Measurements from ENCODE around the gene DNASE1L3. TPM values are rescaled to one million over a fixed set of nuclear protein-coding genes. Genes with fewer than 3 reads are reported as not detected.

The DNASE1L3 gene
- total RNA-seq, 1 experiment from 2014 or later = not detected

GRCh38 chr3:58152225-58153015, 58.4 kb downstream of the DNASE1L3 start:
- intact Hi-C loops (cut with micrococcal nuclease; ENCODE audit: unreplicated experiment) = no loop called here
- Mint-ChIP-seq H3K36me3 (ENCODE audit: insufficient read depth, unreplicated experiment) (peaks cover 52% of the 10 kb centered on the region), H3K4me1 (ENCODE audit: low read depth, unreplicated experiment) (no peaks in the 10 kb centered on the region), H3K9me3 (ENCODE audit: low read depth, unreplicated experiment) (no peaks in the 10 kb centered on the region), H3K27ac (ENCODE audit: unreplicated experiment) (no peak overlapping the region), H3K4me3 (ENCODE audit: low read depth, unreplicated experiment) (no peak overlapping the region), H3K27me3 (ENCODE audit: unreplicated experiment) (no peaks in the 10 kb centered on the region)
- no peak for TF ChIP-seq CTCF (IDR thresholded peaks at IDR 0.05; ENCODE audit: unreplicated experiment)
- CTCF ChIA-PET = no interaction called here
- DNase-seq = no peak
- BruUV-seq (replicated peaks) = no TSS peak

- Mint-ChIP-seq H3K4me3 (ENCODE audit: low read depth, unreplicated experiment) (no peak overlapping the region), H3K36me3 (ENCODE audit: insufficient read depth, unreplicated experiment) (peaks cover 57% of the 10 kb centered on the region), H3K4me1 (ENCODE audit: low read depth, unreplicated experiment) (no peaks in the 10 kb centered on the region), H3K9me3 (ENCODE audit: low read depth, unreplicated experiment) (no peaks in the 10 kb centered on the region), H3K27ac (ENCODE audit: unreplicated experiment) (no peak overlapping the region), H3K27me3 (ENCODE audit: unreplicated experiment) (no peaks in the 10 kb centered on the region)
- CTCF ChIA-PET = interaction anchor here (0.6 kb wide), 1 partner anchor 173 kb away, joined by 3 read pairs; no protein-coding TSS in a partner anchor
- DNase-seq = no peak
- intact Hi-C loops (cut with micrococcal nuclease; ENCODE audit: unreplicated experiment) = no loop called here
- TF ChIP-seq CTCF (IDR thresholded peaks at IDR 0.05; ENCODE audit: unreplicated experiment) = no peak
- BruUV-seq (replicated peaks) = no TSS peak
Observed at GRCh38 chr3:58151637-58152036, 59.1 kb downstream of the DNASE1L3 start.

- CTCF ChIA-PET = no interaction called here
- no peak for TF ChIP-seq CTCF (IDR thresholded peaks at IDR 0.05; ENCODE audit: unreplicated experiment)
- no peaks in the 10 kb centered on the region for H3K4me1 Mint-ChIP-seq (ENCODE audit: low read depth, unreplicated experiment)
- H3K9me3 Mint-ChIP-seq (ENCODE audit: low read depth, unreplicated experiment) = no peaks in the 10 kb centered on the region
- H3K27ac Mint-ChIP-seq (ENCODE audit: unreplicated experiment) = no peak overlapping the region
- intact Hi-C loops (cut with micrococcal nuclease; ENCODE audit: unreplicated experiment) = no loop called here
- no TSS peak for BruUV-seq (replicated peaks)
- H3K36me3 Mint-ChIP-seq (ENCODE audit: insufficient read depth, unreplicated experiment) = peaks cover 53% of the 10 kb centered on the region
- DNase-seq = no peak
- H3K27me3 Mint-ChIP-seq (ENCODE audit: unreplicated experiment) = no peaks in the 10 kb centered on the region
- no peak overlapping the region for H3K4me3 Mint-ChIP-seq (ENCODE audit: low read depth, unreplicated experiment)
Observed at GRCh38 chr3:58150810-58151199, 60.0 kb downstream of the DNASE1L3 start.

GRCh38 chr3:58150130-58150809, 60.5 kb downstream of the DNASE1L3 start:
- no peak for TF ChIP-seq CTCF (IDR thresholded peaks at IDR 0.05; ENCODE audit: unreplicated experiment)
- no peak overlapping the region for H3K4me3 Mint-ChIP-seq (ENCODE audit: low read depth, unreplicated experiment)
- CTCF ChIA-PET = no interaction called here
- intact Hi-C loops (cut with micrococcal nuclease; ENCODE audit: unreplicated experiment) = no loop called here
- no peaks in the 10 kb centered on the region for H3K27me3 Mint-ChIP-seq (ENCODE audit: unreplicated experiment)
- peaks cover 50% of the 10 kb centered on the region for H3K36me3 Mint-ChIP-seq (ENCODE audit: insufficient read depth, unreplicated experiment)
- no peaks in the 10 kb centered on the region for H3K9me3 Mint-ChIP-seq (ENCODE audit: low read depth, unreplicated experiment)
- H3K4me1 Mint-ChIP-seq (ENCODE audit: low read depth, unreplicated experiment) = no peaks in the 10 kb centered on the region
- no peak overlapping the region for H3K27ac Mint-ChIP-seq (ENCODE audit: unreplicated experiment)
- BruUV-seq (replicated peaks) = no TSS peak
- no peak for DNase-seq
